ENCODE measurements around the gene CPS1. TPM values are rescaled to one million over a fixed set of nuclear protein-coding genes. Genes with fewer than 3 reads are reported as not detected.

CPS1 gene
- total RNA-seq, 2 experiments from 2014 or later = 0.41 to 0.67 TPM

- DNase-seq (no peak), ATAC-seq (ENCODE audit: poor library complexity) (no peak)
- intact Hi-C loops (cut with DNase I, micrococcal nuclease) = no loop called here
- Histone ChIP-seq H3K27ac (ENCODE audit: low read depth in 1 of 2, low read length in 2 of 2) (no peak overlapping the region), H3K4me3 (ENCODE audit: low read length) (no peak overlapping the region), H3K36me3 (ENCODE audit: insufficient read depth, low read length) (no peaks in the 10 kb centered on the region), H3K9me3 (ENCODE audit: control insufficient read depth in 1 of 2, insufficient read depth in 1 of 2, low read length in 2 of 2) (peaks cover 0 to 7% of the 10 kb centered on the region in 2 experiments), H3K27me3 (ENCODE audit: control insufficient read depth in 1 of 2, insufficient read depth in 2 of 2, low read length in 2 of 2) (no peaks in the 10 kb centered on the region), H3K4me1 (ENCODE audit: insufficient read depth, low read length) (no peaks in the 10 kb centered on the region)
- H3K4me1 Mint-ChIP-seq (ENCODE audit: low read depth) = no peaks in the 10 kb centered on the region
- CTCF ChIA-PET = no interaction called here
- no peaks in the 10 kb centered on the region for H3K9me3 Mint-ChIP-seq
- H3K4me3 Mint-ChIP-seq = no peak overlapping the region
- H3K27me3 Mint-ChIP-seq = no peaks in the 10 kb centered on the region
- no peak for TF ChIP-seq CTCF (IDR thresholded peaks at IDR 0.05)
- no peaks in the 10 kb centered on the region for H3K36me3 Mint-ChIP-seq (ENCODE audit: low read depth)
- no peak overlapping the region for H3K27ac Mint-ChIP-seq
- POLR2A ChIA-PET = no interaction called here
Measured at GRCh38 chr2:210599476-210599875, 43.1 kb downstream of the CPS1 start.

- Mint-ChIP-seq H3K36me3 (ENCODE audit: low read depth) (no peaks in the 10 kb centered on the region), H3K27ac (no peak overlapping the region), H3K4me3 (no peak overlapping the region), H3K4me1 (ENCODE audit: low read depth) (no peaks in the 10 kb centered on the region), H3K9me3 (no peaks in the 10 kb centered on the region), H3K27me3 (no peaks in the 10 kb centered on the region)
- no peaks in the 10 kb centered on the region for H3K9me3 ChIP-seq (ENCODE audit: control insufficient read depth in 1 of 2, insufficient read depth in 1 of 2, low read length in 2 of 2)
- H3K4me1 ChIP-seq (ENCODE audit: insufficient read depth, low read length) = no peaks in the 10 kb centered on the region
- intact Hi-C loops (cut with DNase I, micrococcal nuclease) = no loop called here
- H3K27ac ChIP-seq (ENCODE audit: low read depth in 1 of 2, low read length in 2 of 2) = no peak overlapping the region
- CTCF ChIA-PET = no interaction called here
- no peak for TF ChIP-seq CTCF (IDR thresholded peaks at IDR 0.05)
- H3K36me3 ChIP-seq (ENCODE audit: insufficient read depth, low read length) = no peaks in the 10 kb centered on the region
- ATAC-seq (ENCODE audit: poor library complexity) (no peak), DNase-seq (no peak)
- POLR2A ChIA-PET = no interaction called here
- no peak overlapping the region for H3K4me3 ChIP-seq (ENCODE audit: low read length)
- no peaks in the 10 kb centered on the region for H3K27me3 ChIP-seq (ENCODE audit: control insufficient read depth in 1 of 2, insufficient read depth in 2 of 2, low read length in 2 of 2)
Measured at GRCh38 chr2:210604666-210605065, 48.3 kb downstream of the CPS1 start.

GRCh38 chr2:210606001-210606400 lies 49.6 kb downstream of the CPS1 start:
- no peaks in the 10 kb centered on the region for H3K4me1 ChIP-seq (ENCODE audit: insufficient read depth, low read length)
- intact Hi-C loops (cut with DNase I, micrococcal nuclease) = no loop called here
- H3K36me3 ChIP-seq (ENCODE audit: insufficient read depth, low read length) = no peaks in the 10 kb centered on the region
- ChIA-PET POLR2A (no interaction called here), CTCF (no interaction called here)
- ATAC-seq (ENCODE audit: poor library complexity) (no peak), DNase-seq (no peak)
- H3K9me3 ChIP-seq (ENCODE audit: control insufficient read depth in 1 of 2, insufficient read depth in 1 of 2, low read length in 2 of 2) = no peaks in the 10 kb centered on the region
- no peaks in the 10 kb centered on the region for H3K36me3 Mint-ChIP-seq (ENCODE audit: low read depth)
- no peak overlapping the region for H3K4me3 Mint-ChIP-seq
- TF ChIP-seq CTCF (IDR thresholded peaks at IDR 0.05) = no peak
- no peaks in the 10 kb centered on the region for H3K9me3 Mint-ChIP-seq
- no peak overlapping the region for H3K27ac ChIP-seq (ENCODE audit: low read depth in 1 of 2, low read length in 2 of 2)
- H3K4me3 ChIP-seq (ENCODE audit: low read length) = no peak overlapping the region
- no peak overlapping the region for H3K27ac Mint-ChIP-seq
- no peaks in the 10 kb centered on the region for H3K27me3 ChIP-seq (ENCODE audit: control insufficient read depth in 1 of 2, insufficient read depth in 2 of 2, low read length in 2 of 2)
- H3K27me3 Mint-ChIP-seq = no peaks in the 10 kb centered on the region
- H3K4me1 Mint-ChIP-seq (ENCODE audit: low read depth) = no peaks in the 10 kb centered on the region
